ENCODE measurements around the gene COL13A1. TPM values are rescaled to one million over a fixed set of nuclear protein-coding genes. Genes with fewer than 3 reads are reported as not detected.

The COL13A1 gene
- total and polyA plus RNA-seq, 8 donors = 2.1 to 68.5 (median 52.4) TPM

DNA sequence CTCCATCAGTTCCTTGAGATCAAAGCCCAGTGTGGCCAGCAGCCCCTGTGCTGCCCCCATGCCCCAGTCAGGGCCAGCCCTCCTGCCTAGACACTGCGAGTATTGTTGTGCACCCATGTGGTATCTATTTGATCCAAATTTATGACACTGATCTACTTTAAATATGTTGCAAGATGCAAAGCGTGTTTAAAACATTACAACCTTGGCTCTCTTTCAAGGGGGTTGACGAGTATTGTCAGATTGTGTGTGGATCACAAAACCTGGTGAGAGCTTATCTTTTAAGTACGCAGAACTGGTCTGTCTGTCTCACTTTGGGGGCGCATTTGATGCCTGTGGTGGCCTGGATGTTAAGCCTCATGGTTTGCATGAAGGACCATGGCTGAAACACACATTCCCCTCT, 108.9 kb downstream of the COL13A1 start:
- intact Hi-C loops (cut with DNase I) = loop anchor here in 1 of 2 donors (10.0 kb wide), 2 partner anchors 106 to 266 kb away; partner anchors contain the start of gene COL13A1
- peak in 2 of 4 donors; percentile 22 to 41 for DNase-seq
- Histone ChIP-seq H3K36me3 (no peaks in the 10 kb centered on the region), H3K27me3 (no peaks in the 10 kb centered on the region), H3K27ac (no peak overlapping the region), H3K4me1 (peaks cover 0 to 3% of the 10 kb centered on the region in 2 donors), H3K9me3 (no peaks in the 10 kb centered on the region), H3K4me3 (no peak overlapping the region)
- no peak for TF ChIP-seq CTCF (IDR thresholded peaks at IDR 0.05)
- no peak for ATAC-seq

DNA sequence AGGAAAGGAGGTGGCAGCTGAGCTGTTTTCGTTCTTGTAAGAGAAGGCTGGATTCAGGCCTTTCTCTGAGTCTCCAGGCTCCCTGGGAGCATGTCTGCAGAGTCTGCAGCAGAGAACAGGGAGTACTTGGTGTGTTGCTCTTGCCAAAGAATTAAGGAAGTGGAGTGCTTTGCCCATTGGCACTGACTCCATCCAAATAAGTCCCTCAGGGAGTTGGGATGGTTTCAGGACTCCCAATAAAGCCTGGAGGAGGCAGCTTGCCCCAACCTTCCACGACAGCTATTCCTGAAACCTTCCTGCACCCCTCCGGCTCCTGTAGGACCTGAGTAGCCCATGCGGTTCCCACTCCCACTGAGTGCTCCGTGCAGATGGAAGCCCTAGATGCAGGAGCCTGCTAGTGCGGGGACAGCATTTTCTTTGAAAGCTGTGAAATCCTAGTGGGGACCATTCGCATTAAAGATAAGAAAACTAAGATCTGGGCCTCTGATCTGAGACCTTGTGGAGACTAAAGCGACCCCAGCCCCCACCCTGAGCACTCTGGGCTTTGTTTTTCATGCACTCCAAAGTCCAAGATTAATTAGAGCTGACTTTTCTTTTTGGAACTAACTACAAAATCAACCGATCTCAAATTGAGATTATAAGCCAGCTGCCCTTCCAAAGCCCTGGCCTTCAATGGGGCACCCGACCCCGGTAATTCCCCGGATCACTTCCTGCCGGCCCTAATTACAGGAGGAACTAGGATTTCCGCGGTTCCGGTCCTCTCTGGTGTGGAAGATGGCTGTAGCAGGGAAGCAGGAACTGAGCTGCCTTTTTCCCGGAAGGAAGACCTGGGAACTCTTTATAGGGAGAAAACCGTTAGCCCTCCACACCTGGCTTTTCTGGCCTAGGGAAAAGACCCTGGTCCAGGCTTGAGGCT, 110.2 kb downstream of the COL13A1 start:
- ATAC-seq (no peak), DNase-seq (peak in 2 of 4 donors; percentile 1 to 19)
- Histone ChIP-seq H3K4me1 (peaks cover 0 to 3% of the 10 kb centered on the region in 2 donors), H3K9me3 (no peaks in the 10 kb centered on the region), H3K4me3 (no peak overlapping the region), H3K36me3 (no peaks in the 10 kb centered on the region), H3K27ac (no peak overlapping the region), H3K27me3 (peaks cover 0 to 10% of the 10 kb centered on the region in 2 donors)
- intact Hi-C loops (cut with DNase I) = loop anchor here in 1 of 2 donors (10.0 kb wide), 2 partner anchors 107 to 267 kb away; partner anchors contain the start of gene COL13A1
- no peak for TF ChIP-seq CTCF (IDR thresholded peaks at IDR 0.05)

GRCh38 chr10:69912589-69912988, 110.9 kb downstream of the COL13A1 start:
- Histone ChIP-seq H3K9me3 (no peaks in the 10 kb centered on the region), H3K4me3 (no peak overlapping the region), H3K36me3 (no peaks in the 10 kb centered on the region), H3K27ac (no peak overlapping the region), H3K27me3 (peaks cover 0 to 11% of the 10 kb centered on the region in 2 donors), H3K4me1 (peaks cover 0 to 3% of the 10 kb centered on the region in 2 donors)
- DNase-seq (peak in 1 of 4 donors; percentile 62), ATAC-seq (no peak)
- no peak for TF ChIP-seq CTCF (IDR thresholded peaks at IDR 0.05)
- intact Hi-C loops (cut with DNase I) = loop anchor here in 1 of 2 donors (10.0 kb wide), 2 partner anchors 108 to 268 kb away; partner anchors contain the start of gene COL13A1

GRCh38 chr10:69913606-69914382, 112.1 kb downstream of the COL13A1 start:
- Histone ChIP-seq H3K27ac (no peak overlapping the region), H3K27me3 (peaks cover 0 to 21% of the 10 kb centered on the region in 2 donors), H3K36me3 (no peaks in the 10 kb centered on the region), H3K4me1 (peaks cover 0 to 3% of the 10 kb centered on the region in 2 donors), H3K4me3 (no peak overlapping the region), H3K9me3 (no peaks in the 10 kb centered on the region)
- no peak for ATAC-seq
- DNase-seq = no peak
- intact Hi-C loops (cut with DNase I) = loop anchor here in 1 of 2 donors (10.0 kb wide), 2 partner anchors 109 to 269 kb away; partner anchors contain the start of gene COL13A1
- TF ChIP-seq CTCF (IDR thresholded peaks at IDR 0.05) = no peak

Measured in left lung (tissue), 10 donors.